ENCODE measurements around the gene ZNF554. TPM values are rescaled to one million over a fixed set of nuclear protein-coding genes. Genes with fewer than 3 reads are reported as not detected.

ZNF554 gene
- total and polyA plus RNA-seq, 2 of the 8 experiments (the other 6 are each of a cell fraction or from before 2014, with no cell fraction given) = 1.8 to 5.7 TPM

DNA sequence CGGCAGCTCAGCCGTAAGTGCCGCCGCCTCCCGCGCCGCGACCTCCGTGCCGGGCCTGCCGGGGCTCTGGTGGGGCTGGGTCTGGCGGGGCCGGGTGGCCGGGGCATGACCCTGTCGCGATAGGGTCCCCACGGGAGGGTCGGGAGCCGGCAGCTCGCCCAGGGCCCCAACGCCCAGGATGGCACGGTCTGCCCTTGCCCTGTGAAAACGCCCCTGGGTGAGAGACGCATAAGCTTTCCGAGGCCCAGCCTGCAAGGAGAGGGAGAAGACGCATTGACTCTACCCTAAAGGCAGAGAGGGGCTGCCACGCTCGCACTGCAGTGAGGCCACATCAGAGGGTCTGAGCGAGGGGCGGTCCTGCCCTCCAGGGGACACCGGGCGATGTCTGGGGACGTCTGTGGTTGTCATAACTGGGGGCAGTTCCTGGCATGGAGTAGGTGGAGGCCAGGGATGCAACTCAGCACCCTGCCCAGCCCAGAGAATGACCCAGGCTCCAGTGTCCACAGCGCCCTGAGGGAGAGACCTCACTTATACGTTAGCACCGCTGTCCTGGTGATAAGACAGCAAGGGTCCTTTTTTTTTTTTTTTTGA is 539 bp downstream of the ZNF554 start:
- no peak overlapping the region for H2BK120ac ChIP-seq (replicated peaks; ENCODE audit: low read depth, low read length)
- H4K91ac ChIP-seq (replicated peaks; ENCODE audit: insufficient read length, low read length) = no peak overlapping the region
- H3K9me3 ChIP-seq (ENCODE audit: insufficient read depth in 2 of 2, low read depth in 1 of 2, low read length in 1 of 2) = no peaks in the 10 kb centered on the region
- H4K5ac ChIP-seq (ENCODE audit: insufficient read length, low read depth, low read length) = no peak overlapping the region
- no peak overlapping the region for H2BK20ac ChIP-seq (ENCODE audit: low read length)
- peaks cover 4% of the 10 kb centered on the region; the same call in 1 of the 2 replicates for H3K23me2 ChIP-seq (ENCODE audit: low read depth, low read length)
- H3K79me2 ChIP-seq (ENCODE audit: control insufficient read depth in 1 of 2, insufficient read depth in 2 of 2, low read length in 2 of 2) = no peaks in the 10 kb centered on the region
- no peak overlapping the region; the same call in 1 of the 2 replicates for H3K18ac ChIP-seq (ENCODE audit: extremely low read depth, low read length)
- peak overlapping the region in 2 of 4 experiments; percentile 58 to 82; a peak in 4 of 7 replicates for H3K9ac ChIP-seq (replicated peaks in 1 of 4; ENCODE audit: extremely low read depth in 1 of 4, low read depth in 3 of 4, low read length in 3 of 4)
- H2BK15ac ChIP-seq (ENCODE audit: low read length) = no peak overlapping the region
- peak overlapping the region; percentile 64 to 78 (median 73) for H3K4me3 ChIP-seq (ENCODE audit: extremely low read depth in 1 of 4, insufficient read depth in 2 of 4, low read depth in 3 of 4, low read length in 4 of 4)
- no peak overlapping the region for H3K14ac ChIP-seq (ENCODE audit: insufficient read length)
- DNase-seq (ENCODE audit: low read depth in 1 of 2, low spot score in 2 of 2) (no peak), FAIRE-seq (no peak)
- no peaks in the 10 kb centered on the region; a peak in 1 of 8 replicates for H3K36me3 ChIP-seq (ENCODE audit: control insufficient read depth in 2 of 4, insufficient read depth in 4 of 4, low read length in 3 of 4)
- no peaks in the 10 kb centered on the region for H4K20me1 ChIP-seq (replicated peaks in 1 of 2; ENCODE audit: control insufficient read depth in 1 of 2, insufficient read depth in 2 of 2, low read length in 2 of 2)
- ChIA-PET POLR2A (ENCODE audit: partially characterized antibody) (interaction anchor here (0.9 to 1.2 kb wide), 2 partner anchors 16 to 29 kb away, joined by 3 read pairs; no protein-coding TSS in a partner anchor), CTCF (ENCODE audit: partially characterized antibody) (interaction anchor here (0.8 to 1.8 kb wide), 5 partner anchors 18 to 158 kb away, joined by 3 to 8 read pairs (median 4); no protein-coding TSS in a partner anchor)
- H3K23ac ChIP-seq (ENCODE audit: insufficient read length) = no peak overlapping the region
- H4K8ac ChIP-seq (ENCODE audit: extremely low read depth, insufficient read depth, low read length) = peak overlapping the region; percentile 19
- peak overlapping the region; percentile 25 for H2AFZ ChIP-seq (ENCODE audit: low read length)
- no peak overlapping the region for H3K4ac ChIP-seq (replicated peaks; ENCODE audit: insufficient read length, low read depth, low read length)
- H2BK12ac ChIP-seq (ENCODE audit: low read depth, low read length) = no peak overlapping the region
- H3K27me3 ChIP-seq (replicated peaks in 1 of 4; ENCODE audit: control insufficient read depth in 3 of 4, extremely low read depth in 1 of 4, insufficient read depth in 3 of 4, low read length in 3 of 4) = no peaks in the 10 kb centered on the region
- no peak overlapping the region for H2BK5ac ChIP-seq (ENCODE audit: low read depth, low read length)
- H2AK5ac ChIP-seq (ENCODE audit: low read depth, low read length) = no peak overlapping the region
- peak overlapping the region; percentile 74 to 93 for H3K4me2 ChIP-seq (ENCODE audit: insufficient read depth in 1 of 2, low read depth in 2 of 2, low read length in 2 of 2)
- H3K79me1 ChIP-seq (ENCODE audit: low read depth, low read length) = no peaks in the 10 kb centered on the region
- no peaks in the 10 kb centered on the region for H3K4me1 ChIP-seq (replicated peaks in 1 of 4; ENCODE audit: control insufficient read depth in 3 of 4, insufficient read depth in 4 of 4, low read length in 3 of 4)
- no peak overlapping the region for H3K56ac ChIP-seq (replicated peaks; ENCODE audit: insufficient read length, low read depth, low read length)
- 7% methylated on average over 29 of the region's 36 CpGs; no CpG with 5 or more reads in 1 of the 2 experiments for WGBS, 2 experiments (ENCODE audit: extremely low coverage in 1 of 2, insufficient coverage in 1 of 2, insufficient read length in 1 of 2, insufficient replicate concordance in 2 of 2, low coverage in 1 of 2, low lambda C conversion rate in 2 of 2, missing lambda C conversion rate in 1 of 2)
- no peak overlapping the region for H3K27ac ChIP-seq (ENCODE audit: low read depth, low read length)
- TF ChIP-seq CBX8 (IDR thresholded peaks at IDR 0.05; ENCODE audit: borderline replicate concordance, low read depth, low read length) = no peak
- TF ChIP-seq, protein P1, sequence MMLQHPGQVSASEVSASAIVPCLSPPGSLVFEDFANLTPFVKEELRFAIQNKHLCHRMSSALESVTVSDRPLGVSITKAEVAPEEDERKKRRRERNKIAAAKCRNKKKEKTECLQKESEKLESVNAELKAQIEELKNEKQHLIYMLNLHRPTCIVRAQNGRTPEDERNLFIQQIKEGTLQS (IDR thresholded peaks at IDR 0.05; ENCODE audit: insufficient read depth, low read depth, low read length) = no peak
- TF ChIP-seq, protein P2, sequence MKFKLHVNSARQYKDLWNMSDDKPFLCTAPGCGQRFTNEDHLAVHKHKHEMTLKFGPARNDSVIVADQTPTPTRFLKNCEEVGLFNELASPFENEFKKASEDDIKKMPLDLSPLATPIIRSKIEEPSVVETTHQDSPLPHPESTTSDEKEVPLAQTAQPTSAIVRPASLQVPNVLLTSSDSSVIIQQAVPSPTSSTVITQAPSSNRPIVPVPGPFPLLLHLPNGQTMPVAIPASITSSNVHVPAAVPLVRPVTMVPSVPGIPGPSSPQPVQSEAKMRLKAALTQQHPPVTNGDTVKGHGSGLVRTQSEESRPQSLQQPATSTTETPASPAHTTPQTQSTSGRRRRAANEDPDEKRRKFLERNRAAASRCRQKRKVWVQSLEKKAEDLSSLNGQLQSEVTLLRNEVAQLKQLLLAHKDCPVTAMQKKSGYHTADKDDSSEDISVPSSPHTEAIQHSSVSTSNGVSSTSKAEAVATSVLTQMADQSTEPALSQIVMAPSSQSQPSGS (IDR thresholded peaks at IDR 0.05; ENCODE audit: low read length) = no peak
- no peak for TF ChIP-seq TEAD4 (IDR thresholded peaks at IDR 0.05; ENCODE audit: low read depth, low read length)
- TF ChIP-seq SIX5 (IDR thresholded peaks at IDR 0.05; ENCODE audit: low read depth, low read length) = no peak
- TF ChIP-seq BACH1 (IDR thresholded peaks at IDR 0.05; ENCODE audit: low read length) = no peak
- TF ChIP-seq RBBP5 (IDR thresholded peaks at IDR 0.05; ENCODE audit: borderline replicate concordance, low read depth, low read length) = no peak
- peak; percentile 64 for TF ChIP-seq KDM4A (IDR thresholded peaks at IDR 0.05; ENCODE audit: low read depth, low read length, severe bottlenecking)
- TF ChIP-seq NRF1 (IDR thresholded peaks at IDR 0.05; ENCODE audit: low read depth, low read length) = no peak
- TF ChIP-seq KDM5A (IDR thresholded peaks at IDR 0.05; ENCODE audit: low read length) = no peak
- no peak for TF ChIP-seq JUN (IDR thresholded peaks at IDR 0.05; ENCODE audit: low read depth, low read length)
